AG09319 (cell line): ENCODE measurements around the gene SSH2.
"Not testable (repeated sequence)": the region's sequence is repeated elsewhere in the genome, so short reads cannot be mapped to it uniquely, and the experiment has no call there.

ENCODE experiments used
- DNase-seq: peaks from one replicate; pipeline ENCODE4 v3.0.0-alpha.2; 2010; ENCODE audit warnings: low read depth; ENCODE audit errors: extremely low read depth
- TF ChIP-seq, protein P1 (sequence below): IDR thresholded peaks from 2 replicates; pipeline ENCODE4 v1.5.1; 2011; ENCODE audit warnings: low read depth, mild to moderate bottlenecking, inconsistent platforms, low read length, moderate library complexity

Gene SSH2

DNA sequence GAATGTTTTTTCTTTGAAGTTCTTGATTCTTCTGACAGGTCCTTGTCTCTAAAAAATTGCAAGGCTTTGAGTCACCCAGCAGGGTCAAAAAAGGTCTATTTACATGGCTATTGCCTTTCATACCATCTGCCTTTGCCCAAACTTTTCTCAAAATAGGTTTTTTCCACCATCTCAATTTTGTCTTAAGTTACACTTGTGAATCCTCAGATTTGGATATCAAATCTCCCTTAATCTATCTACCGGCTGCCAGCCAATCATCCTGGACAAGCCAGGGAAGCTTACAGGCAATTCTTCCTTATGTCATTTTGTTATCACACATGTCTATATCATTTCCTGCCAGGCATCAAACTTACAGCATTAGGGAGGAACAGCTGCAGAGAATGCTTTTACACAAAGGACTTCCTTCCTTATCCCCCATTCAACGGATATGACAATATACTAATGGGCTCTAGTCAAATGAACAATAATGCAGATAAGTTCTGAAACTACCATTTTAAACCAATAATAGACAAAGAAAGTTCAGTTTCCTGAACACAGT lies 203.2 kb downstream of the SSH2 start:
- TF ChIP-seq, protein P1, sequence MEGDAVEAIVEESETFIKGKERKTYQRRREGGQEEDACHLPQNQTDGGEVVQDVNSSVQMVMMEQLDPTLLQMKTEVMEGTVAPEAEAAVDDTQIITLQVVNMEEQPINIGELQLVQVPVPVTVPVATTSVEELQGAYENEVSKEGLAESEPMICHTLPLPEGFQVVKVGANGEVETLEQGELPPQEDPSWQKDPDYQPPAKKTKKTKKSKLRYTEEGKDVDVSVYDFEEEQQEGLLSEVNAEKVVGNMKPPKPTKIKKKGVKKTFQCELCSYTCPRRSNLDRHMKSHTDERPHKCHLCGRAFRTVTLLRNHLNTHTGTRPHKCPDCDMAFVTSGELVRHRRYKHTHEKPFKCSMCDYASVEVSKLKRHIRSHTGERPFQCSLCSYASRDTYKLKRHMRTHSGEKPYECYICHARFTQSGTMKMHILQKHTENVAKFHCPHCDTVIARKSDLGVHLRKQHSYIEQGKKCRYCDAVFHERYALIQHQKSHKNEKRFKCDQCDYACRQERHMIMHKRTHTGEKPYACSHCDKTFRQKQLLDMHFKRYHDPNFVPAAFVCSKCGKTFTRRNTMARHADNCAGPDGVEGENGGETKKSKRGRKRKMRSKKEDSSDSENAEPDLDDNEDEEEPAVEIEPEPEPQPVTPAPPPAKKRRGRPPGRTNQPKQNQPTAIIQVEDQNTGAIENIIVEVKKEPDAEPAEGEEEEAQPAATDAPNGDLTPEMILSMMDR = no peak
- no peak for DNase-seq

DNA sequence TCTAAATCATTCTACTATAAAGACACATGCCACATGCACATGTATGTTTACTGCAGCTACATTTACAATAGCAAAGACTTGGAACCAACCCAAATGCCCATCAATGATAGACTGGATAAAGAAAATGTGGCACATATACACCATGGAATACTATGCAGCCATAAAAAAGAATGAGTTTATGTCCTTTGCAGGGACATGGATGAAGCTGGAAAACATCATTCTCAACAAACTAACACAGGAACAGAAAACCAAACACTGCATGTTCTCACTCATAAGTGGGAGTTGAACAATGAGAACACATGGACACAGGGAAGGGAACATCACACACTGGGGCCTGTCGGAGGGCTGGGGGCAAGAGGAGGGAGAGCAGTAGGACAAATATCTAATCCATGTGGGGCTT lies 204.6 kb downstream of the SSH2 start:
- DNase-seq = not testable (repeated sequence)

DNA sequence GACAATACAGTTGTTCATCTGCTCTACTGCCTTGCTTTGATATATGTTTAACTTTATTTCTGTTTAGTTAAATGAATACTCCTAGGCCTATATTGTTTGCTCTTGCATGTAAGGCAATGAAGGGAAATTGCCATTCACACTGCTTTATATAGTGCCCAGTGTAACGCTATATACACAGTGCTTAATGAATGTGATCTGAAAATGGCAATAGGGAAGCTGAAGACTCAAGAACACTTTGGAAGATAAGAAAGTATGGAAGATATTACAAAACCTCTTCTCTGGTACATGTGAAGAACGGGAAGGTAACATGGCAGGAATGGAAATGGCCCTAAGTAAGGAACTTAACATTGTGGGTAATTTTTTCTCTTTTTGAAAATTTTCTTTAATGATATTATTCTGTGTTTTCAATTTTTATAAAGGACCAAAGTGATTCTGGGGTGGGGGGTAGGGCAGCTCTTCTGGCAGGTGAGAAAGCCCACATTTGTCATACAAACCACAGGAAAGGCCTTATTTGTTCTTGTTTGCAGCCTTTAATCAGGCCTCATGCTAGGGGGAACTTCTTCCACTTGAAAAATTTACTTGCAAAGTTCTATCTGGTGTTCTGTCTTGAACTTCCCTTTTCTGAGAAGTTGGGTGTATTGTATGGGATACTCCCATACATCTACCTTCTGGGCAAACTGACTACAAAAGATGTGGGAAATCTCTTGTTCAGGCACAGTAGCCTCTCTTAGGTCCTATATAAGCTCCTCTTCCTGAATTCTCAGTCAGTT lies 206.6 kb downstream of the SSH2 start:
- DNase-seq = no peak

GRCh38 chr17:29722411-29723198 lies 207.4 kb downstream of the SSH2 start:
- peak; percentile 91 for DNase-seq
- TF ChIP-seq, protein P1 = no peak

More for the DNA sequence above, 206.6 kb downstream of the SSH2 start:
- TF ChIP-seq, protein P1 = no peak

DNA sequence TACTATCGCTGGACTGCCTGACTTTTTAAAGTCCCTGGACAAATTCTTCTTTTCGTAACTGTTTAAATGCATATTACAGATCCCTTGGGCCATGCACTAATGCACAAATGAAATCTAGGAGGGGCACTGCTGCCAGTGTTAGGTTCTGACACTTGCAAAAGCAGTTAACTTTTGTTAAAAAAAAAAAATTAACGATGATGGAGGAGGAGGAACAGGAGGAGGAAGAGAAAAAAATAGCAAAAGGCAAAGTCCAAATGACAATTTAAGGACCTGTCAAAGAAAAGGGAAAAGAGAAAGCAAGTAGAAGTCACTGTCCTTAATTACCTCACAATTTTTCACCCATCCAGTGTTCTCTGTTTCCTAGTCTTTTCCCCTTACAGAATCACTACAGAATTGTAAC lies 209.5 kb downstream of the SSH2 start:
- no peak for DNase-seq
- TF ChIP-seq, protein P1 = no peak

GRCh38 chr17:29719469-29719868 lies 210.6 kb downstream of the SSH2 start:
- TF ChIP-seq, protein P1 = no peak

GRCh38 chr17:29718446-29719039 lies 211.5 kb downstream of the SSH2 start:
- DNase-seq = no peak
- TF ChIP-seq, protein P1 = no peak

More at GRCh38 chr17:29719469-29719868, 210.6 kb downstream of the SSH2 start:
- DNase-seq = no peak
